ENCODE results near the gene PRKAG3.

The PRKAG3 gene

GRCh38 chr2:218814540-218815243, 16.9 kb downstream of the PRKAG3 start:
- DNase-seq (ENCODE audit: low read depth): no peak

GRCh38 chr2:218813771-218814460, 17.7 kb downstream of the PRKAG3 start:
- DNase-seq (ENCODE audit: low read depth): no peak

- no peak for DNase-seq (ENCODE audit: low read depth)
These were observed 18.7 kb downstream of the PRKAG3 start for GRCh38 chr2:218812861-218813260.

GRCh38 chr2:218812096-218812815, 19.3 kb downstream of the PRKAG3 start:
- DNase-seq (ENCODE audit: low read depth): no peak

GRCh38 chr2:218811382-218811781, 20.2 kb downstream of the PRKAG3 start:
- DNase-seq (ENCODE audit: low read depth): peak; percentile 95

GRCh38 chr2:218810256-218810655, 21.3 kb downstream of the PRKAG3 start:
- no peak for DNase-seq (ENCODE audit: low read depth)

GRCh38 chr2:218809515-218809914, 22.1 kb downstream of the PRKAG3 start:
- DNase-seq (ENCODE audit: low read depth): no peak

- DNase-seq (ENCODE audit: low read depth): peak; percentile 41
These were observed 24.0 kb downstream of the PRKAG3 start for GRCh38 chr2:218807626-218808025.

GRCh38 chr2:218806346-218806978, 25.1 kb downstream of the PRKAG3 start:
- DNase-seq (ENCODE audit: low read depth): peak; percentile 100

- DNase-seq (ENCODE audit: low read depth): peak; percentile 43
These were observed 26.0 kb downstream of the PRKAG3 start for GRCh38 chr2:218805627-218806026.

- no peak for DNase-seq (ENCODE audit: low read depth)
These were observed 26.8 kb downstream of the PRKAG3 start for GRCh38 chr2:218804817-218805216.

- DNase-seq (ENCODE audit: low read depth): peak; percentile 29
These were observed 29.1 kb downstream of the PRKAG3 start for GRCh38 chr2:218802386-218802994.

GRCh38 chr2:218799990-218800389, 31.6 kb downstream of the PRKAG3 start:
- DNase-seq (ENCODE audit: low read depth): peak; percentile 79

- DNase-seq (ENCODE audit: low read depth): peak; percentile 95
These were observed 32.7 kb downstream of the PRKAG3 start for GRCh38 chr2:218798767-218799504.

GRCh38 chr2:218796691-218797090, 34.9 kb downstream of the PRKAG3 start:
- DNase-seq (ENCODE audit: low read depth): no peak

- no peak for DNase-seq (ENCODE audit: low read depth)
These were observed 39.2 kb downstream of the PRKAG3 start for GRCh38 chr2:218792433-218792832.

GRCh38 chr2:218788529-218789255, 42.9 kb downstream of the PRKAG3 start:
- DNase-seq (ENCODE audit: low read depth): peak; percentile 81

GRCh38 chr2:218786133-218786532, 45.5 kb downstream of the PRKAG3 start:
- no peak for DNase-seq (ENCODE audit: low read depth)

- no peak for DNase-seq (ENCODE audit: low read depth)
These were observed 46.5 kb downstream of the PRKAG3 start for GRCh38 chr2:218785103-218785502.

- DNase-seq (ENCODE audit: low read depth): no peak
These were observed 47.9 kb downstream of the PRKAG3 start for GRCh38 chr2:218783688-218784087.

GRCh38 chr2:218782528-218782844, 49.1 kb downstream of the PRKAG3 start:
- peak; percentile 32 for DNase-seq (ENCODE audit: low read depth)

Data from amniotic epithelial cell (primary cell).